ENCODE measurements around the gene HDAC7.

DNA sequence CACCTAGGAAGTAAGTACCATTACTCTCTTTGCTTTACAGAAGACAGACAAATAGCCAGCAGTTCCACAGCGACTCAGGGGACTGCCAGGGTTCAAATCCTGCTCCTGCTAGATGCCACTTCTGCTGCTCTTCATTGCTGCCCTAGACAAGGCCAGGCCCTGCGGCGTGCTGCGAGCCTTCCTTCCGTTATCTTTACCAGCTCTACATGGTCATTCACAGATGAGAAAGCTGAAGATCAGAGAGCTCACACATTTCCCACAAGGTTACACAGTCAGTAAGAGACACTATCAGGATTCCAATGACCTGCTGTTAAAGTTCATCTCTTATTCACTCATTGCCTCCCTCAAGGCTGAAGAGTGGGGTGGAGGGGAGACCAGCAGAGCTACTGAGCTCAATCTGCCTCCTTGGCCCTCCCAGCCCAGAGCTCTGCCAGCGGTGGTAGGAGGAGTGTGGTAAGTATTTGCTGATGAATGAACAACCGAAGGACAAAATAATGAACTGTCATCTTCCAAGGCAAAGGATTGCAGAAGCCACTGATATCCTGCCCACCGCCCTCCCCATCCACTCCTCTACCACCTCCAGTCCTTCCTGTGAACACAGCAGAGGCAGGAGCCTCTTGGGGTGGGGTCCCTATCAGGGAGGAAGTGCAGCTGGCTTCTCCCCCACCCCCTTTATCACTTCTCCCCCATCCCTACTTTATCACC is 14.6 kb upstream of the HDAC7 start:
- TF ChIP-seq TAF1 (IDR thresholded peaks at IDR 0.05; ENCODE audit: borderline replicate concordance, low read depth, low read length): no peak
- no peak for TF ChIP-seq POLR2AphosphoS5 (IDR thresholded peaks at IDR 0.05; ENCODE audit: low read depth, low read length)
- no peak for TF ChIP-seq POLR2A (IDR thresholded peaks at IDR 0.05; ENCODE audit: low read depth, low read length)

Measured in GM12892 (cell line).